GM18502 (cell line): ENCODE measurements around the gene MAL.
A peak's percentile ranks its signal among the peaks of the same experiment; 100 is the strongest.
"Not testable (repeated sequence)": the region's sequence is repeated elsewhere in the genome, so short reads cannot be mapped to it uniquely, and the experiment has no call there.

Experiments
- ATAC-seq: cut with Tn5 transposase; IDR thresholded peaks from one replicate; pipeline ENCODE4 v1.9.1; 2021; ENCODE audit warnings: mild to moderate bottlenecking; ENCODE audit not compliant: unreplicated experiment, poor library complexity

Gene MAL

DNA sequence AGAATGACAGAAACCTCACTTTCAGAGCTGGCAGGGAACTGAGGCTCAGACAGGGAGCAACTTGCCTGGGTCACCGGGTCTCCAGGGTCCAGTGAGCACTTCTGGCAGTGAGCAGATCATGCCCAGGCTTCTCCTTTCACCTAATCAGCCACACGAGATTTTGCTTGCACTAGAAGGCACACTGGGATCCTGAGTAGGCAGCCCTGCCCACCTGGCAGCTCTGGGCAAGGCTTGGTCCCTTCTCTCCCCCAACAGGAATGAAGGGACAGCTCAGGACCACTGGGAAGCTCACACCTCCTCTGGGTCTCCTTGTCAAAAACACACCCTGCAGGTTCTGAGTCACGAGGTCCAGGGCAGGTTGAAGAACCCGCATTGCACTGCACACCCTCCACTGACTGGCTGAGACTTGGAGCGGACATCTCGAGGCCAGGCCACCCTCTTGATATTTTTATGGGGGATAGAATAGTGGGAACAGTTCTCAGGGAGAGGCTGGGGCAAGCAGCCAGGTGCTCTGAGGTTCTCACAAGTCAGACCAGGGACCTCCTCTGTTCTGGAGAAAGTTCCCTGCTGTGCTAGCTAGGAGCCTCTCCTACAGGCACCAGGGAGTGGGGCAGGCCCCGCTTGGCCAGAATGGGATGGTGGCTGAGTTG lies 5.7 kb downstream of the MAL start:
- no peak for ATAC-seq

DNA sequence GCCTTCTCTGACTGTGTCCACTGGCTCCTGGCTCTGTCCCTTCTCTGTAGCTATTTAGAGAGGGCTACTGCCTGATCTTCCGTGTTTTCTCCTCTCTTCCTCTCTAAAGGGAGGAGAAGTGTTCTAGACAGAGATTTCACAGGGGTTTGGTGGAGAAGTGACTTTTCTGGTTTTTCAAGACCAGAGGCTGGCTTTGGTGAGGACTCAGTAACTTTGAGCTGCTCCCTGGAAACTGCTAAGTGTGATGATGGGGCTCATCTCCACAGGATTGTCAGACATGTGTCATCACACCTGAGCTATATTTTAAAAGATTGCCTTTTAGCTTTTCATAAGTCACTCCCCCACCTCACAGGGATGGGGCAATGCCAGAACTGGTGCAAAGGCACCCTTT lies 6.2 kb downstream of the MAL start:
- no peak for ATAC-seq

DNA sequence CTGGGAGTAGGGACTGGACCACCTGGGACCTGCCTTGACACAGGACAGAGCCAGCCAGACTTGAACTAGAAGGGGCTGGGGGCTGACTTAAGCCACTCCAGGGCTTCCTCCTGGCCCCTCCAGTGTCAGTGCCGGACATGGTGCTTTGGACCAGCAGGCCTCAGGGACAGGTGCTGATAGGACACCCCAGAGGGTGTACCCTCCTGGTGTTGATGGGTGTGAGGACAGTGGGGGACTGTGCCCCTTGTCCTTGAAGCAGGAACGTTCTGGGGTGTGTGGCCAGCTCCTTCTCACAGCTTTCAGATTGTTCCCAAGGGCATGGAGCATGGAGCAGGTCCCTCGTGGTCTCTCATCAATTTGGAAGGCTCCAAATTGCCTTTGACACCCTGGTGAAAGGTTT lies 6.8 kb downstream of the MAL start:
- no peak for ATAC-seq

DNA sequence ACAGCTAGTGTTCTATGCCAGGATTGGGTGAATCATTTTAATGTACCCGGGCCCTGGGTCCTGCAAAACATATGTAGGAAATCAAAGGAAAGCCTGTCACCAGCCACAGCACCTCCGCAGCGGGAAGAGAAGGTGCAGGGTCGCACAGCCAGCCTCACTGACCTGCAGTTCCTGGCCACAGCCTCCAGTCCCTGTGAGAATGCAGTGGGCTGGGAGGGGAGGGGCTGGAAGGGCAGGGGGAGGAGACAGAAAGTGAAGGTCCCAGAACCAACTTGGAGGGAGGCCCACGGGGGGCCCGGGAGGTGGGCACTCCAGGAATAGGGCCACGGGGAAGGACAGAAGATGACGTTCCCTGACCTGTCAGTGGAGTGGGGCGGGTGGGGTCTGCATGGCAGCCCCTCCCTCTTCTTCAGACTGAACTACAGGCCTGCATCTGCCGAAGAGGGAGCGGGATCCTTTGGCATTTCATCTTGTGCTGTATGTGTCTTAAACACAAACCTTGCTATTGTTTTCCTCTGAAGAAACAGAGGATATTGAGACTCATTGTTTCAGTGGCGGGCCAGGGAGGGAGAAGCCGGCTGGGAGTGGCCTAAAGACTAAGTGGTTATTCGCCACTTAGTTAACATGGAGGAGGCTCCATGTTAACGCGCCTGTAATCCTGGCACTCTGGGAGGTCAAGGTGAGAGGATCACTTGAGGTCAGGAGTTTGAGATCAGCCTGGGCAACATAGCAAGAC lies 7.5 kb downstream of the MAL start:
- ATAC-seq = no peak

DNA sequence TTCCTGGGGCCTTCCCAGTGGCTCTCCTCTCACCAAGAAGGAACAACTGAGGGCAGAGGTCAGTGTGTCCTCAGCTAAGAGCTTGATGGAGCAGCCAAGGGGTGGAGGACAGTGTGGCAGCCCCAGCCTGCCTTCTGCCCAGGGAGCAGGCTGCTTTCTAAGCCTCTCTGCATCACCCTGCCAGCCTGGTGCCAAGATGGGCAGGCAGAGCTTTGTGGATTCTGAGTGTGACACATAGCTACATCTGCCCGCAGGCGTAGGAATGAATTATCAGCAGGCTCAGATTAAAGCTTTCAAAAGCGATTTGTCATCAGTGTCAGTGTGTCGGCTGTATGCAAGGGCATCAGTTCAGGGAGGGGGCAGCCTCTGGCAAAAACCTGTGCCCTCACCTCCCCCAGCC lies 8.7 kb downstream of the MAL start:
- ATAC-seq = no peak

GRCh38 chr2:95034818-95035217 lies 9.3 kb downstream of the MAL start:
- ATAC-seq = no peak

DNA sequence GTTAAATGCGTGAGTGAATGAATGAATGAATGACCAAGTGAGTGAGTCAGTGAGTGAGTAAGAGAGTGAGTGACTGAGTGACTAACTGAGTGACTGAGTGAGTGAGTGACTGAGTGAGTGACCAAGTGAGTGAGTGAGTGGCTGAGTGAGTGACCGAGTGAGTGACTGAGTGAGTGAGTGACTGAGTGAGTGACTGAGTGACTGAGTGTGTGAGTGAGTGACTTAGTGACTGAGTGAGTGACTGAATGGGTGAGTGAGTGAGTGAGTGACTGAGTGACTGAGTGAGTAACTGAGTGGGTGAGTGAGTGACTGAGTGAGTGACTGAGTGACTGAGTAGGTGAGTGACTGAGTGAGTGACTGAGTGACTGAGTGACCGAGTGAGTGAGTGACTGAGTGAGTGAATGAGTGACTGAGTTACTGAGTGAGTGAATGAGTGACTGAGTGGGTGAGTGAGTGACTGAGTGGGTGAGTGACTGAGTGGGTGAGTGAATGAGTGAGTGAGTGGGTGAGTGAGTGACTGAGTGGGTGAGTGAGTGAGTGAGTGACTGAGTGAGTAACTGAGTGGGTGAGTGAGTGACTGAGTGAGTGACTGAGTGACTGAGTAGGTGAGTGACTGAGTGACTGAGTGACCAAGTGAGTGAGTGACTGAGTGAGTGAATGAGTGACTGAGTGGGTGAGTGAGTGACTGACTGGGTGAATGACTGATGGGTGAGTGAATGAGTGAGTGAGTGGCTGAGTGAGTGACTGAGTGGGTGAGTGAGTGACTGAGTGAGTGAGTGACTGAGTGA lies 11.3 kb downstream of the MAL start:
- no peak for ATAC-seq

DNA sequence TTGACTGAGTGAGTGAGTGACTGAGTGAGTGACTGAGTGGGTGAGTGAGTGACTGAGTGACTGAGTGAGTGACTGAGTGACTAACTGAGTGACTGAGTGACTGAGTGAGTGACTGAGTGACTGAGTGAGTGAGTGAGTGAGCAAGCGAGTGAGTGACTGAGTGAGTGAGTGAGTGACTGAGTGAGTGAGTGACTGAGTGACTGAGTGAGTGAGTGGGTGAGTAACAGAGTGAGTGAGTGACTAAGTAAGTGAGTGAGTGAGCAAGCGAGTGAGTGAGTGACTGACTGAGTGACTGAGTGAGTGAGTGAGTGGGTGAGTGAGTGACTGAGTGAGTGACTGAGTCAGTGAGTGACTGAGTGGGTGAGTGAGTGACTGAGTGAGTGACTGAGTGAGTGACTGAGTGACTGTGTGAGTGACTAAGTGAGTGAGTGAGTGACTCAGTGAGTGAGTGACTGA lies 11.9 kb downstream of the MAL start:
- no peak for ATAC-seq

DNA sequence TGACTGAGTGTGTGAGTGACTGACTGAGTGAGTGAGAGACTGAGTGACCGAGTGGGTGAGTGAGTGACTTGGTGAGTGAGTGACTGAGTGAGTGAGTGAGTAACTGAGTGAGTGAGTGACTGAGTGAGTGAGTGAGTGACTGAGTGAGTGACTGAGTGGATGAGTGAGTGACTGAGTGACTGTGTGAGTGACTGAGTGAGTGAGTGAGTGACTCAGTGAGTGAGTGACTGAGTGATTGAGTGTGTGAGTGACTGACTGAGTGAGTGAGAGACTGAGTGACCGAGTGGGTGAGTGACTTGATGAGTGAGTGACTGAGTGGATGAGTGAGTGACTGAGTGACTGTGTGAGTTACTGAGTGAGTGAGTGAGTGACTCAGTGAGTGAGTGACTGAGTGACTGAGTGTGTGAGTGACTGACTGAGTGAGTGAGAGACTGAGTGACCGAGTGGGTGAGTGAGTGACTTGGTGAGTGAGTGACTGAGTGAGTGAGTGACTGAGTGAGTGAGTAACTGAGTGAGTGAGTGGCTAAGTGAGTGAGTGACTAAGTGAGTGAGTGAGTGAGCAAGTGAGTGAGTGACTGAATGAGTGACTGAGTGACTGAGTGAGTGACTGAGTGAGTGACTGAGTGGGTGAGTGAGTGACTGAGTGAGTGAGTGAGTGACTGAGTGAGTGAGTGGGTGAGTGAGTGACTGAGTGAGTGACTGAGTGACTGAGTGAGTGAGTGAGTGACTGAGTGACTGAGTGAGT lies 12.5 kb downstream of the MAL start:
- ATAC-seq = not testable (repeated sequence)

- ATAC-seq = no peak
Measured at GRCh38 chr2:95038635-95039298, 13.3 kb downstream of the MAL start.

- ATAC-seq = no peak
Measured at GRCh38 chr2:95039363-95039762, 13.9 kb downstream of the MAL start.

DNA sequence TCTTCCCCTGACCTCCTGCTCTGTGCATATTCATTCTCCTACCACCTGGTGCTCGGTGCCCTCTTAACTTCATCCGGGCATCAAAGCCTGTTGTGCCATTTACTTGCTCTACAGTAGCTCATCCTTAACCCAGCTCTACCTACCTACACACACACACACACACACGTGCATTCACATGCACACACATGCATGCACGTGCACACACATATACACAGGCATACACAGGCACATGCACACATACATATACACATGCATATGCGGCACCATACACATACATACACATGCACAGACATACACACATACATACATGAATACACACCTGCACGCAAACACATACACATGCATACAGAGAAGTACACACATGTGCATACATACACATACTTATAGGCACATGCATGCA lies 14.5 kb downstream of the MAL start:
- no peak for ATAC-seq

DNA sequence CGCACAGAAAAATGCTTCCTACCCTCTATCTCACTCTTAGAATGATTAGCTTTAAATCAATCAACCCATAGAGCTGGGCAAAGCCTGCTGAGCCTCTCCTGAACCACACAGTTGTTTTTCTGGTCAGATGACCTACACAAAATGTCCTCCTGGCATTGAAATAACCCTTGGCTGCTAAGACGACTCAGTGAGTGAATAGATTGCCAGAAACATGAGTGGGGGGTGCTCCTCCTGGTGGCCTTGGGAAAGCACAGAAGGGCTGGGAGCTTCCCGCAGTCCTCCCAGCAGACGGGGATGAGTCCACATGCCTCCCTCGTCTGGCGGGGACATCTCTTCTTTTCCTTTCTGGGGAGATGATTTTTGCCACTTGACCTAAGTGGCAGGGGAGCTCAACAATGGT lies 14.9 kb downstream of the MAL start:
- no peak for ATAC-seq

GRCh38 chr2:95041060-95041823 lies 15.7 kb downstream of the MAL start:
- no peak for ATAC-seq

DNA sequence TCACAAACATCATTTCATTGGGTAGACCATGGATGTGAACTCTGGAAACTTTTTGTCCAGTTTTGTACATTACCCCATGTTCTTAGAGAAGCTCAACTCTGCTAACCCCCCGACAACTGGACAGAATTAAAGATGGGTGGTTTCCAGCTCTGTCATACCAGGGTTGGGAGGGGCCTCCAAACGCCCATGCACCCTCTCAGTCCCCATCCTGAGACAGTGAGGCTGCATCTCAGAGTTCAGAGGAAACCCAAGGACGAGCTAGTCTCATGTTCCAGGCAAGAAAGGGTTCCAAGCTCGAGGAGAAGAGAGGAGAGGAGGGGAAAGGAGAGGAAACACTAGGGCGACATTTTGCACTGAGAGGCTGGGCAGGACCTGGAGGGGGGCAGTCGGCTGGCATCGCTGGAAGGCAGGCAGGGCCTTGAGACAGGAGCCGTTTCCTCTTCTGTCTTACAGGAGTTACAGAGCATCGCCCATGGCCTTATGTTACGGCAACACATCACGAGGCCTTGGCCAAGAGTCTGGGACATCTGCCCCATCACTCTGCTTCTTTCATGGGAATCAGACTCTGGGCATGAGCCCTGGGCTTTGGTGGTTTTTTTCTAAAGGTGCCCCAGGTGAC lies 16.4 kb downstream of the MAL start:
- no peak for ATAC-seq

- peak; percentile 11 for ATAC-seq
Measured at GRCh38 chr2:95042472-95043271, 17.2 kb downstream of the MAL start.

- ATAC-seq = peak; percentile 63
Measured at GRCh38 chr2:95043300-95044093, 18.0 kb downstream of the MAL start.
